AG04450 (cell line): ENCODE measurements around the gene ARRB2. TPM values are rescaled to one million over a fixed set of nuclear protein-coding genes. Genes with fewer than 3 reads are reported as not detected.

Experiments
- CTCF ChIA-PET: fragments of 300-600, 350-600 bp; formaldehyde crosslinking; extraction: SDS; loops from one replicate; lab custom pipeline; 2022; ENCODE audit warnings: antibody characterized with exemption, inconsistent platforms; lab: Charles Lee
- POLR2A ChIA-PET: fragments of 350-600 bp; formaldehyde crosslinking; extraction: SDS; loops from one replicate; lab custom pipeline; 2021; ENCODE audit warnings: antibody characterized with exemption, inconsistent platforms; lab: Yijun Ruan, JAX
- DNase-seq: peaks from one replicate; pipeline ENCODE4 v3.0.0-alpha.2; 2011; ENCODE audit warnings: low read depth, low spot score
- H3K27ac ChIP-seq: one replicate; pipeline ENCODE4 v1.5.1; 2012; ENCODE audit warnings: low read depth, low read length, control low read depth
- H3K27me3 ChIP-seq: one replicate; pipeline ENCODE4 v1.6.0; 2012; ENCODE audit warnings: low read length; ENCODE audit not compliant: control insufficient read depth, insufficient read depth
- H3K4me3 ChIP-seq: 2 replicates; pipeline ENCODE4 v1.5.1; 2011; ENCODE audit warnings: mild to moderate bottlenecking, low read depth, low read length, control low read depth
- H3K9me3 ChIP-seq: 2 replicates; pipeline ENCODE4 v1.5.1; 2012; ENCODE audit warnings: low read length; ENCODE audit not compliant: control insufficient read depth, insufficient read depth
- CTCF ChIP-seq: IDR thresholded peaks from 2 replicates; pipeline ENCODE4 v1.5.1; 2011; ENCODE audit warnings: low read depth, low read length, control low read depth, inconsistent platforms
- polyA plus RNA-seq: library from polyadenylated mRNA; depleted of rRNA; stranded (reverse); fragments of >200 nt; gene quantifications from 2 replicates; pipeline ENCODE4 v1.2.3, GENCODE V29; 2011

Gene ARRB2
- polyA plus RNA-seq, 1 experiment, result 8.8 TPM

GRCh38 chr17:4744999-4745969 is 34.9 kb downstream of the ARRB2 start:
- H3K9me3 ChIP-seq, result no peaks in the 10 kb centered on the region
- H3K27ac ChIP-seq, result no peak overlapping the region
- POLR2A ChIA-PET, result no interaction called here
- CTCF ChIA-PET, result no interaction called here
- no peak for DNase-seq
- H3K4me3 ChIP-seq, result no peak overlapping the region
- H3K27me3 ChIP-seq, result peaks cover 76% of the 10 kb centered on the region
- no peak for TF ChIP-seq CTCF

- no peak overlapping the region for H3K27ac ChIP-seq
- TF ChIP-seq CTCF, result no peak
- H3K4me3 ChIP-seq, result no peak overlapping the region
- H3K9me3 ChIP-seq, result no peaks in the 10 kb centered on the region
- CTCF ChIA-PET, result no interaction called here
- DNase-seq, result no peak
- H3K27me3 ChIP-seq, result peaks cover 57% of the 10 kb centered on the region
- POLR2A ChIA-PET, result interaction anchor here (1.1 kb wide), 1 partner anchor 48 kb away, joined by 7 read pairs; the partner anchor contains the start of gene PSMB6
These were observed 37.4 kb downstream of the ARRB2 start for GRCh38 chr17:4747847-4748246.

GRCh38 chr17:4748686-4749085 is 38.3 kb downstream of the ARRB2 start:
- TF ChIP-seq CTCF, result no peak
- Histone ChIP-seq H3K27me3 (peaks cover 55% of the 10 kb centered on the region), H3K9me3 (no peaks in the 10 kb centered on the region), H3K27ac (no peak overlapping the region), H3K4me3 (no peak overlapping the region)
- POLR2A ChIA-PET, result no interaction called here
- DNase-seq, result no peak
- CTCF ChIA-PET, result no interaction called here

GRCh38 chr17:4750606-4751005 is 40.2 kb downstream of the ARRB2 start:
- Histone ChIP-seq H3K9me3 (no peaks in the 10 kb centered on the region), H3K27me3 (peaks cover 42% of the 10 kb centered on the region), H3K4me3 (no peak overlapping the region), H3K27ac (no peak overlapping the region)
- POLR2A ChIA-PET, result no interaction called here
- no peak for TF ChIP-seq CTCF
- DNase-seq, result no peak
- CTCF ChIA-PET, result no interaction called here

GRCh38 chr17:4751932-4752331 is 41.5 kb downstream of the ARRB2 start:
- no peak for TF ChIP-seq CTCF
- Histone ChIP-seq H3K9me3 (no peaks in the 10 kb centered on the region), H3K4me3 (no peak overlapping the region), H3K27ac (no peak overlapping the region), H3K27me3 (peaks cover 37% of the 10 kb centered on the region)
- no peak for DNase-seq
- POLR2A ChIA-PET, result interaction anchor here (0.6 kb wide), 1 partner anchor 32 kb away, joined by 4 read pairs; no protein-coding TSS in a partner anchor
- CTCF ChIA-PET, result interaction anchor here (0.5 kb wide), 1 partner anchor 42 kb away, joined by 4 read pairs; the partner anchor contains the start of gene ARRB2
